B cell (primary cell): Measurements from ENCODE around the gene ATL1. TPM values are rescaled to one million over a fixed set of nuclear protein-coding genes. Genes with fewer than 3 reads are reported as not detected.

Experiments
- ATAC-seq: fragments of 200-7000 bp; cut with Tn5 transposase; one replicate; pipeline ENCODE4 v1.10.0; 2021; ENCODE audit warnings: low read depth, mild to moderate bottlenecking, moderate number of reproducible peaks, moderate library complexity
- CTCF ChIA-PET: fragments of 350-600 bp; sonication (Branson Sonifier 250); formaldehyde crosslinking; loops from one replicate; lab custom pipeline; 2021; ENCODE audit warnings: antibody characterized with exemption, inconsistent platforms; lab: Charles Lee
- POLR2A ChIA-PET: fragments of 350-600 bp; sonication (Branson Sonifier 250); formaldehyde crosslinking; loops from one replicate; lab custom pipeline; 2021; ENCODE audit warnings: antibody characterized with exemption; lab: Charles Lee
- DNase-seq: peaks from one replicate; pipeline ENCODE4 v3.0.0; 2013
- H2AFZ ChIP-seq: 2 replicates; pipeline ENCODE4 v1.6.1; 2012; ENCODE audit warnings: mild to moderate bottlenecking, low read depth, low read length; ENCODE audit not compliant: insufficient read depth, poor library complexity, severe bottlenecking
- H3K27ac ChIP-seq, 2 donors: 1 replicate in 1 of 2; 2 replicates in 1 of 2; pipeline ENCODE4 v1.5.1; 2012 to 2013; ENCODE audit warnings: low read length in 2 of 2, mild to moderate bottlenecking in 2 of 2, moderate library complexity in 1 of 2
- H3K27me3 ChIP-seq, 4 experiments: fragments of 200-600 bp in 1 of 4; sonication (generic) in 1 of 4; replicated peaks in 1 of 4; 1 replicate in 2 of 4; 2 replicates in 2 of 4; pipeline versions ENCODE4 v1.6.1 to v1.7.0; 2013 to 2016; ENCODE audit warnings: low read length in 3 of 4, mild to moderate bottlenecking in 2 of 4, mixed read lengths in 1 of 4, moderate library complexity in 1 of 4; ENCODE audit not compliant: insufficient read depth in 4 of 4, control insufficient read depth in 3 of 4; ENCODE audit errors: control extremely low read depth in 1 of 4
- H3K36me3 ChIP-seq, 2 experiments: replicated peaks in 1 of 2; 1 replicate in 1 of 2; 2 replicates in 1 of 2; pipeline versions ENCODE4 v1.6.1 to v1.7.1; 2013; ENCODE audit warnings: low read length in 1 of 2; ENCODE audit not compliant: insufficient read depth in 2 of 2, control insufficient read depth in 1 of 2; ENCODE audit errors: control extremely low read depth in 1 of 2, extremely low read depth in 1 of 2
- H3K4me1 ChIP-seq, 2 donors: fragments of 200-600 bp in 1 of 2; sonication (generic) in 1 of 2; 1 replicate in 1 of 2; 2 replicates in 1 of 2; pipeline versions ENCODE4 v1.5.1 to v1.6.1; 2013 to 2017; ENCODE audit warnings: low read length in 2 of 2; ENCODE audit not compliant: control insufficient read depth in 2 of 2, insufficient read depth in 2 of 2
- H3K4me2 ChIP-seq: replicated peaks from 2 replicates; pipeline ENCODE3; 2012; ENCODE audit warnings: mild to moderate bottlenecking, low read depth, low read length; ENCODE audit not compliant: poor library complexity, severe bottlenecking
- H3K4me3 ChIP-seq, 5 experiments: fragments of 200-600 bp in 1 of 5; sonication (generic) in 1 of 5; 1 replicate in 3 of 5; 2 replicates in 2 of 5; pipeline versions ENCODE4 v1.5.1 to v1.7.0; 2011 to 2016; ENCODE audit warnings: low read length in 4 of 5, mild to moderate bottlenecking in 4 of 5, low read depth in 2 of 5, control low read depth in 1 of 5, moderate library complexity in 1 of 5; ENCODE audit not compliant: insufficient read depth in 1 of 5; ENCODE audit errors: control extremely low read depth in 1 of 5, extremely low read depth in 1 of 5
- H3K79me2 ChIP-seq: fragments of 200-600 bp; sonication (generic); one replicate; pipeline ENCODE4 v1.6.0; 2016; ENCODE audit warnings: low read length; ENCODE audit not compliant: control insufficient read depth, insufficient read depth
- H3K9ac ChIP-seq: fragments of 200-600 bp; sonication (generic); 2 replicates; pipeline ENCODE4 v1.6.1; 2017; ENCODE audit warnings: mild to moderate bottlenecking, low read length, moderate library complexity
- H3K9me3 ChIP-seq, 3 donors: one replicate each; pipeline versions ENCODE4 v1.6.1 to v1.7.1; 2013; ENCODE audit warnings: low read length in 2 of 3; ENCODE audit not compliant: control insufficient read depth in 2 of 3, insufficient read depth in 1 of 3; ENCODE audit errors: control extremely low read depth in 1 of 3
- H4K20me1 ChIP-seq: 2 replicates; pipeline ENCODE4 v1.6.0; 2012; ENCODE audit warnings: mild to moderate bottlenecking, low read length; ENCODE audit not compliant: insufficient read depth, control insufficient read depth, poor library complexity, severe bottlenecking
- H3K27ac Mint-ChIP-seq: one replicate; pipeline ENCODE4 v1.8.0; 2021; ENCODE audit warnings: mixed read lengths
- H3K27me3 Mint-ChIP-seq: one replicate; pipeline ENCODE4 v1.8.0; 2021; ENCODE audit warnings: mixed read lengths
- H3K4me1 Mint-ChIP-seq: one replicate; pipeline ENCODE4 v1.8.0; 2021; ENCODE audit warnings: mixed read lengths
- H3K4me3 Mint-ChIP-seq: one replicate; pipeline ENCODE4 v1.8.0; 2021; ENCODE audit warnings: mixed read lengths
- H3K9me3 Mint-ChIP-seq: one replicate; pipeline ENCODE4 v1.8.0; 2022; ENCODE audit warnings: mixed read lengths; ENCODE audit not compliant: insufficient read depth
- EZH2 ChIP-seq: IDR thresholded peaks from 2 replicates; pipeline ENCODE4 v1.6.1; 2012; ENCODE audit warnings: borderline replicate concordance, low read depth, mild to moderate bottlenecking, moderate library complexity, low read length; ENCODE audit not compliant: insufficient read depth, poor library complexity, severe bottlenecking
- WGBS: methylation state at CpG from one replicate; pipeline ENCODE4 v1.1.5; 2013; ENCODE audit warnings: missing lambda C conversion rate; ENCODE audit not compliant: insufficient coverage; 5-methylcytosine and 5-hydroxymethylcytosine counted together
- intact Hi-C: fragments of 100-400 bp; cut with micrococcal nuclease; formaldehyde crosslinking; loops from one replicate; pipeline ENCODE4 v1.10.0; 2022
- polyA plus RNA-seq: library from polyadenylated mRNA; depleted of rRNA; stranded (reverse); fragments of >200 nt; gene quantifications from 2 replicates; pipeline ENCODE4 v1.2.3, GENCODE V29; 2012
- total RNA-seq, 2 donors: library from RNA; stranded (reverse); fragments of 120-200 nt in 1 of 2; gene quantifications; 1 replicate in 1 of 2; 2 replicates in 1 of 2; pipeline versions ENCODE4 v1.2.3 to v1.2.4, GENCODE V29; 2013 to 2022
- TF ChIP-seq, protein P1 (sequence below): fragments of 200-600 bp; IDR thresholded peaks from one replicate; pipeline ENCODE4 v1.8.0; 2022; ENCODE audit warnings: antibody characterized with exemption, mild to moderate bottlenecking

Gene ATL1
- total and polyA plus RNA-seq, 2 donors (not counting 1 experiment from before 2014, with no cell fraction given), result 2.9 TPM

DNA sequence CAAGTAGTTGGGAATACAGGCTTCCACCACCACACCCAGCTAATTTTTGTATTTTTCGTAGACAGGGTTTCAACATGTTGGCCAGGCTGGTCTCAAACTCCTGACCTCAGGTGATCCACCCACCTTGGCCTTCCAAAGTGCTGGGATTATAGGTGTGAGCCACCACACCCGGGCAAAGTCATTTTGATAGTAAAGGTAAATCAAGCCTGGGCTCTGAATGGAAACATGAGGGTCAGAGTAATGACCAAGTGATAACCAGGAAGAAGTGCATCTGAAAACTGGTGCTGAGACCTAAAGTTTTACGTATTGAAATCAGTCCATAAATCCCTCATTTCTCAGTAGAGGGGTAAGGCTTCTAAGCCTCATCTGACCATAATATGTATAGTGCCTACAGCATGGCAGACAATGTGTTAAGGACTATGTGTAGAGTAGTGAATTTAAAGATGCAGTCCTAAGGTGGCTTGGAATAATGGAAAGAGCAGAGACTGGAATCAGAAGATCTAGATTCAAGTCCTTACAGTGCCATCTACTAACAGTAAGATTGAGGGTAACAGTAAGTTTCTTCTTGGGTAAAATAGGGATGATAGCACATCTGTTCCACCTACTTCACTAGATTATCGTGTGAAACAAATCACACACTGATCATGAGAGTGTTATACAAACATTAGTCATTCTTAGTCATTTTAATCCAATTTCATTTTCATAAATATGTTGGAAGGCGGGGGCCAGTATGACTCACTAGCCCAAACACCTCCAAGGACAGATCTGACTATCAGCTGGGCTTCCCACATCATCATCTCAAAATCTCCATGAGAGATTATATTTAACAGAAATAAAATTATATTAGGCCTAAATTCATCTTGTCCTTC is 38.8 kb upstream of the ATL1 start:
- intact Hi-C loops, result no loop called here
- Mint-ChIP-seq H3K27me3 (no peaks in the 10 kb centered on the region), H3K4me1 (peaks cover 52% of the 10 kb centered on the region), H3K27ac (peak overlapping the region; percentile 7), H3K4me3 (peak overlapping the region; percentile 62), H3K9me3 (no peaks in the 10 kb centered on the region)
- TF ChIP-seq, protein P1, sequence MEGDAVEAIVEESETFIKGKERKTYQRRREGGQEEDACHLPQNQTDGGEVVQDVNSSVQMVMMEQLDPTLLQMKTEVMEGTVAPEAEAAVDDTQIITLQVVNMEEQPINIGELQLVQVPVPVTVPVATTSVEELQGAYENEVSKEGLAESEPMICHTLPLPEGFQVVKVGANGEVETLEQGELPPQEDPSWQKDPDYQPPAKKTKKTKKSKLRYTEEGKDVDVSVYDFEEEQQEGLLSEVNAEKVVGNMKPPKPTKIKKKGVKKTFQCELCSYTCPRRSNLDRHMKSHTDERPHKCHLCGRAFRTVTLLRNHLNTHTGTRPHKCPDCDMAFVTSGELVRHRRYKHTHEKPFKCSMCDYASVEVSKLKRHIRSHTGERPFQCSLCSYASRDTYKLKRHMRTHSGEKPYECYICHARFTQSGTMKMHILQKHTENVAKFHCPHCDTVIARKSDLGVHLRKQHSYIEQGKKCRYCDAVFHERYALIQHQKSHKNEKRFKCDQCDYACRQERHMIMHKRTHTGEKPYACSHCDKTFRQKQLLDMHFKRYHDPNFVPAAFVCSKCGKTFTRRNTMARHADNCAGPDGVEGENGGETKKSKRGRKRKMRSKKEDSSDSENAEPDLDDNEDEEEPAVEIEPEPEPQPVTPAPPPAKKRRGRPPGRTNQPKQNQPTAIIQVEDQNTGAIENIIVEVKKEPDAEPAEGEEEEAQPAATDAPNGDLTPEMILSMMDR, result no peak
- TF ChIP-seq EZH2, result no peak
- Histone ChIP-seq H3K9ac (no peak overlapping the region), H3K27me3 (no peaks in the 10 kb centered on the region), H3K4me1 (peaks cover 24 to 33% of the 10 kb centered on the region in 2 donors), H3K79me2 (peaks cover 98% of the 10 kb centered on the region), H4K20me1 (peaks cover 36% of the 10 kb centered on the region), H3K36me3 (peaks cover 0 to 10% of the 10 kb centered on the region in 2 experiments), H3K4me3 (no peak overlapping the region), H3K27ac (no peak overlapping the region), H3K9me3 (no peaks in the 10 kb centered on the region), H3K4me2 (peak overlapping the region; percentile 13), H2AFZ (no peak overlapping the region)
- 100% methylated on average over 1 of the region's 5 CpGs for WGBS
- ATAC-seq (no peak), DNase-seq (no peak)
- CTCF ChIA-PET, result interaction anchor here (0.7 to 1.4 kb wide), 3 partner anchors 8 to 73 kb away, joined by 3 to 4 read pairs (median 3); no protein-coding TSS in a partner anchor
- POLR2A ChIA-PET, result interaction anchor here (0.5 kb wide), 1 partner anchor 194 kb away, joined by 3 read pairs; no protein-coding TSS in a partner anchor

DNA sequence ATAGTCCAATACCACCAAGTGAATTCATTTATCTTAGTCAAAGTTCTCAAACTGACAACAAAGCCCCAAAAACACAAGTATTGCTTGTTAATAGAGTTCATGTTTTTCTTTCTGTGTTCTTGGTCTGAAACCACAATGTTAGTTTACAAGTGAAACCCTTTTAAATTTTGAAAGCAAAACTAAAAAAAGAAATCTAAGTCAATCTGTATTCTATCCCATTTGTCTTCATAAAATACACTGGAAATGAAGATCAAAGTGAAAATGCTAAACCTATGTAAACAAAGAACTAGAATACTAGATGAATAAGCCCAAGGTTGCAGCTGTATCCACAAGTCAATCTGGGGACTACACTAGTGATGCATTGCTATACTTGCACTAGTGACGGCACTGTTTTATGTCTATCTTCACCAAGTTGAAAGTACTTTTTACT is 38.0 kb upstream of the ATL1 start:
- Histone ChIP-seq H3K9ac (no peak overlapping the region), H3K27me3 (no peaks in the 10 kb centered on the region), H2AFZ (no peak overlapping the region), H3K36me3 (peaks cover 0 to 10% of the 10 kb centered on the region in 2 experiments), H3K4me3 (no peak overlapping the region), H4K20me1 (peaks cover 31% of the 10 kb centered on the region), H3K4me2 (peak overlapping the region; percentile 13), H3K4me1 (peaks cover 24 to 33% of the 10 kb centered on the region in 2 donors), H3K9me3 (no peaks in the 10 kb centered on the region), H3K79me2 (peaks cover 98% of the 10 kb centered on the region), H3K27ac (no peak overlapping the region)
- peak overlapping the region; percentile 69 for H3K27ac Mint-ChIP-seq
- intact Hi-C loops, result no loop called here
- CTCF ChIA-PET, result interaction anchor here (1.2 to 3.2 kb wide), 3 partner anchors 12 to 201 kb away, joined by 3 to 10 read pairs (median 3); no protein-coding TSS in a partner anchor
- TF ChIP-seq EZH2, result no peak
- TF ChIP-seq, protein P1, result no peak
- H3K27me3 Mint-ChIP-seq, result no peaks in the 10 kb centered on the region
- POLR2A ChIA-PET, result no interaction called here
- ATAC-seq (no peak), DNase-seq (no peak)
- WGBS, result no CpG with 5 or more reads among the region's 1 CpG
- peak overlapping the region; percentile 62 for H3K4me3 Mint-ChIP-seq
- peaks cover 55% of the 10 kb centered on the region for H3K4me1 Mint-ChIP-seq
- H3K9me3 Mint-ChIP-seq, result no peaks in the 10 kb centered on the region
